ENCODE data around the gene SPATA18.
"Not testable (repeated sequence)": the region's sequence is repeated elsewhere in the genome, so short reads cannot be mapped to it uniquely, and the experiment has no call there.

The SPATA18 gene

DNA sequence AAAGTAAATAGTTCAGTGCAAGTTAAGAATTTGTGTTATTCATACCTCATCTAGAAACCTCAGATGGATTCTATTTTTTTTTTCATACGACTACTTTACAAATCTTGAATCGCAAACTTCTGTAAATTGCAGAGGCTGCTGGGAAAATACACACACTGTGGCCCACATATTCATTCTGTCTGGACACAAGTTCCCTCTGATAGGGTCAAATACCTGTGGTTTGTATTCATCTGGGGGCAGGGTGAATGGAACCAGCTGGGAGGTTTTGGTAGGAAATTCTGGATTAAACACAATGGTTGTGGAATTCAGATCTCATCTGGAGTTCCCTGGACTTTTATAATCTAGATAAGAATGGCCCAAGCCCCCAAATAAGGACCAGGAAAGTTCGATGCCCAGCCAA is 56.2 kb downstream of the SPATA18 start:
- DNase-seq (ENCODE audit: low read depth in 2 of 2), result peak in 1 of 2 experiments; percentile 36

DNA sequence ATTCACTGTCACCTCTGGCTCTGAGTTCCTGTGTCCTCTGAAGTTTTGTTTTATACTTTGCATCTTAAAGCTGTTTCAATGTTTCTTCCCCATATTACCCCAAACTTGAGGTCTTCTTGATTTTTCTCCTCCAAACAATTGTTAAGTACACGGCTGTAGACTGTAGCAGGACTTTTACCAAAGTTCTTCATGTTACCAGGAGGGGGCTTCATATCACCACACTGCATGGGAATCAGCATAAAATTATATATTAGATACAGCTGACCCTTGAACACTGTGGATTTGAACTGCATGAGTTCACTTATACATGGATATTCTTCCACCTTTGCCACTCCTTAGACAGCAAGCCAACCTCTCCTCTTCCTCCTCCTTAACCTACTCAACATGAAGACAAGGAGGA is 56.6 kb downstream of the SPATA18 start:
- no peak for DNase-seq (ENCODE audit: low read depth in 2 of 2)

DNA sequence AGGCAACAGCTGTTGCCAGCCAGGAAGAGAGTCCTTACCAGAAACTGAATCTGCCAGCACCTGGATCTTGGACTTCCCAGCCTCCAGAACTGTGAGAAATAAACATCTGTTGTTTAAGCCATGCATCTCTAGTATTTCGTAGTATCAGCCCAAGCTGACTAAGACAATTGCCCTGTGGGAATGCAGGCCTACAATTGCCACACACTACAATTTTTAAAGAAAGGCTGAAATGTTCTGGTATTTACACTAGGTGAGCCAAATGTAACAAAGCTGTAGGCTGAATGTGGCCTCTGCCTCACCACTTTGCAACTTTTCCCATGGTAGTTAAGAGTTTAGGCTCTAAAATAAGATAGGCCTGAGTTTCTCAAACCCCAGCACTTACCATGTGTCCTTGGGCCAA is 59.1 kb downstream of the SPATA18 start:
- no peak for DNase-seq (ENCODE audit: low read depth in 2 of 2)

DNA sequence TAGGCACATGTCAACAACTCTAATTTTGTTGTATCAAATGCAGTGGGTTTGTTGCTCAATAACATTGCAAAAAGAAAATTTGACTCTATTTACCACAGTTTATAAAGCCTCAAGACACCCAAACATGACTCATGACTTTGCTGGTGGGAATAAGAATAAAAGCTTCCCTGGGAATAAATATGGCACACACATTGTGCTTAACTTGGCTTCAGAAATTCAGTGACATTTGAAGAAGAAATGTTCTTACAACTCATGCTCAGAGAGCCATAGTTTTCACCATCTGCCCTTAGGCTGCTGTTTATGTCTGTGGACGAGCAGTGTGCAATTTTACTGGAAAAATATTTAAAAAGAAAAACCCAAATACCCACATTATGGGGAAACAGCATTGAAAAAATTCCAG is 60.9 kb downstream of the SPATA18 start:
- DNase-seq (ENCODE audit: low read depth in 2 of 2), result peak in 1 of 2 experiments; percentile 35

DNA sequence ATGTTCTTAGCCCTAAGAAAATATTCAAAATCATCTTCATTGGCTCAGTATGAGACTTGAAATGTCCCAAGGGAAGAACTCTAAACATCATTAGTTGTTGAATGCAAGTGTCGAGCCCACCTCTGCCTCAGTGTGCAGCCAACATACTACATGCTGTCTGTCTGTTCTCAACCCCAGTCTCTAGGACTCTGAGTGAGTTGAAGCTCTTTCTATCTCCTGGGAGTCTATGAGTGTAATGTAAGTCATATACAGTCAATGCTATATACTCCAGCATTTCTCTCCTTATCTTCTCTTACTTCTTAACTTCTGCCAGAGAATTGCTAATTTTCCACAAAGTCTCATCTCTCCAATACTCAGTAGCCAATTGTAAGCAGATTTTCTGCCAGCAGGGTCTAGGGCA is 61.3 kb downstream of the SPATA18 start:
- peak in 1 of 2 experiments; percentile 30 for DNase-seq (ENCODE audit: low read depth in 2 of 2)

DNA sequence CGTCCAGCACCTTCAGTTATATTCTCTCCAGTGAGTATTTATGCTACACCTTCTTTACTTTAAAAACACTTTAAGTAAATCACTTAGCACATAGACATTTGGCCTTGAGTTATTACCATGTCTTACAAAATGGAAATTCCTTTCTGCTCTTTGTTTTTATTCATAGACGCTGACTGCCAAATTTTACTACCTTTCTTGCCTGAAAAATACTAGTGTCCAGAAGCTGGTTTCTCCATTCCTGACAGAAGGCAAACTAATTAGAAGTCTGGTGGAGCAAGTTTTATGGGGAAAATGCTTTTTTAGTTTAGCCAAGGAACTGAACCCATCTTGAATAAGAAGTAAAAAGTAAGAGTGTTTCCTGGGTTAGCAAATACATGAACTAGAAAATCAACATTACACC is 65.5 kb downstream of the SPATA18 start:
- no peak for DNase-seq (ENCODE audit: low read depth in 2 of 2)

DNA sequence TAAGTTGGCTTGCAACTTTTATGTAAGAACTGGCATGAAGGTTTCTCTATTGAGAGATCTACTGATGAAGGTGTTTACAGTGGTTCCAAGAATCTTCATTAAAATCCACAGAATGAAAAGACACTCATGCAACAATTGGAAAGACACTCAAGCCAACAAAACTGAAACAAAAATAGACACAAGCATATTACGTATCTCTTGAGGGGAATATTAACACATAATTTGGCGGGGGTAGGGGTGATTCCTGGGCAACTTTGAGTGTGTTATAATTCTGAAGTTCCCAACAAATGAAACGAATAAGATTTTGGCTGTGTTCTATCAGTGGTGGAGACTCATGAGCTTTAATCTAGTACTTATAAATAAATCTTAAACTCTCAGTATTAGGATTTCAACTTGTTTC is 75.1 kb downstream of the SPATA18 start:
- no peak for DNase-seq (ENCODE audit: low read depth in 2 of 2)

DNA sequence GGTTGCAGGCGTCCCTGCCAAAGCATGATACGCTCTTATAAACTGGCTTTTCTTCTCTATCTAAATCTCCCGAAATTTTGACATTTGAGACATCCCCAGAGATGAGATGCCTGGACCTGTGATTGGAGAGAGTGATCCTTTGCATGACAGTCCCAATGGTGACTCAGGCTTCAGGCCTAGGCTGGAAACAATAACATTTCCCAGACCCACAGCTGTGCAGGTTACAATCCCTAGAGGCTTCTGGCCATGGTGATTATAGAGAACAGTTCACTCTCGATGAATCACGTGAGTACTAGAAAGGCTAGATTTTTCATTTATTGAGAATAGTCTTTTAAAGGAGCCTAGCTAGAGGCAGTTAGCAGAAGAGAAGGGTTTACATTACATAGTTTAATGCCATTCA is 75.9 kb downstream of the SPATA18 start:
- no peak for DNase-seq (ENCODE audit: low read depth in 2 of 2)

DNA sequence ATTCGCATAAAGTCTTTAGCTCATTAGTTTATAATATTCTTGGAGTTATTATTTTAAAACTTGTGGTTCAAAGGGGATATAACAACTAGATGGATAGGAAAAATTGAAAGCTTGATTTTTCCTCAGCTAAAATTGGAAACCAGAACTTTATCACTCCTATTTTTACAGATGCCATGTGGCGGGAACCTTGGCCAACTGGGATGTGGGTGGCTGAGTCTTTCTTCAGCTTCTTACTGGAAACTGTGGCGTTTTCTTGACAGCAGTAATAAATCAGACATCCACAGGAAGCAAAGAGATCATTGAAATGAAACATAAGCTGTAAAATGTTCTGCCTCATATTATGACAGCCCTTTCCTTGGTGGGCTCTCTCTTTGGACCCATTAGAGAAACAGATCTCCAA is 84.1 kb downstream of the SPATA18 start:
- no peak for DNase-seq (ENCODE audit: low read depth in 2 of 2)

DNA sequence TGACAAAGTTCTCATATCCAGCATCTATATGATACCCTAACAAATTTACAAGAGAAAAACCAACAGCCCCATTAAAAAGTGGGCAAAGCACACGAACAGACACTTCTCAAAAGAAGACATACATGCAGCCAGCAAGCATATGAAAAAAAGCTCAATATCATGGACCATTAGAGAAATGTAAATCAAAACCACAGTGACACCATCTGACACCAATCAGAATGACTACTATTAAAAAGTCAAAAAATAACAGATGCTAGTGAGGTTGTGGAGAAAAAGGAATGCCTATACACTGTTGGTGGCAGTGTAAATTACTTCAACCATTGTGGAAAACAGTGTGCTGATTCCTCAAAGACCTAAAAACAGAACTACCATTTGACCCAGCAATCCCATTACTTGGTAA is 86.0 kb downstream of the SPATA18 start:
- DNase-seq (ENCODE audit: low read depth in 2 of 2), result not testable (repeated sequence)

DNA sequence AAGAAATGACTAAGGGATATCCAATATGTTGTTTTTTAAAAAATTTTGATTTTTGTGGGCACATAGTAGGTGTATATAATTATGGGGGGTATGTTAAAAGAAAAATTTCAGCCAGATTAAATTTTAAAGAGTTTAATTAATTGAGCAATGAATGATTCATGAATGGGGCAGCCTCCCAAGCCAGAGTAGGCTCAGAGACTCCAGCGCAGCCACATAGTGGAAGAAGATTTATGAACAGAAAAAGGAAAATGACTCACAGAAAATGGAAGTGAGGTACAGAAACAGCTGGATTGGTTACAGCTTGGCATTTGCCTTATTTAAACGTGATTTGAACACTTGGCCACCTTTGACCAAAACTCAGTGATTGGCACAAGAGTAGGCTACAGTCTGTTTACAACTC is 91.7 kb downstream of the SPATA18 start:
- peak in 1 of 2 experiments; percentile 4 for DNase-seq (ENCODE audit: low read depth in 2 of 2)

DNA sequence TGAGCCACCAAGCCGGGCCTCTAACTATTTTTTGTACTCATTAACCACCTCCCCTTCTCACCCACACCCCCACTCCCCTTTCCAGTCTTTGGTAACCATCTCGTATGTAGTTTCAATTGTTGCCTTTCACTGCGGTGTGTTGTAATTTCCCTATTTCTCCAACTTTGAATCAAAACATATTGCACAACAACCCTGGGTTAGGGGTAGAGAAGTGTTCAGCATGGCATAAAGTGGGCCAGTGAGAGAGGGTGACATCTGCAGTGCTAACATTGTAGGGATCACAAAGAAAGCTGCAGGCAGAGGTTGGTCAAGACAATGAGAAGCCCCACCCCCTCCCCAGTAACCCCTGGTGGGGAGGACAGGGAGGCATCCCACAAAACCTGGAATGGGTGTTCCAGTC is 92.7 kb downstream of the SPATA18 start:
- no peak for DNase-seq (ENCODE audit: low read depth in 2 of 2)

DNA sequence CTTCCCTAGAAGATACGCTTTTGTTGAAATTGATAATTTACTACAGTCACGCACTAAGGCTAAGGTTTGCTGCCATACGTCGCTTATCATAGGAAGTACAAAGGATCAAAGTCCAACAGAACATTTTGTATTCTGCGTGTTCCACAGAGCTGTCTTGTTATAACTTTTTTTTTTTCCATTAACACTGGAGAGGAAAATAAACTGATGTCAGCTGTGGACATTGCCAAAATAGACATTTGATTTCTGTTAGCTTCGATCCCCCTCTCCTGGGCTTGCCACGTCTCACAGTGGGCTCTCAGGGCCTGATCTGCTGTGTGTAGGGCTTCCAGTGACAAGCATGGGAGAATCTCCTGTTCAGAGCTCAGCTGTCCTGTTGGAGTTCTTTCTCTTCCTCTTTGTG is 93.3 kb downstream of the SPATA18 start:
- no peak for DNase-seq (ENCODE audit: low read depth in 2 of 2)
